Measurements from ENCODE around the gene EXOC6.
A peak's percentile ranks its signal among the peaks of the same experiment; 100 is the strongest.
"Not testable (repeated sequence)": the region's sequence is repeated elsewhere in the genome, so short reads cannot be mapped to it uniquely, and the experiment has no call there.

EXOC6 gene

DNA sequence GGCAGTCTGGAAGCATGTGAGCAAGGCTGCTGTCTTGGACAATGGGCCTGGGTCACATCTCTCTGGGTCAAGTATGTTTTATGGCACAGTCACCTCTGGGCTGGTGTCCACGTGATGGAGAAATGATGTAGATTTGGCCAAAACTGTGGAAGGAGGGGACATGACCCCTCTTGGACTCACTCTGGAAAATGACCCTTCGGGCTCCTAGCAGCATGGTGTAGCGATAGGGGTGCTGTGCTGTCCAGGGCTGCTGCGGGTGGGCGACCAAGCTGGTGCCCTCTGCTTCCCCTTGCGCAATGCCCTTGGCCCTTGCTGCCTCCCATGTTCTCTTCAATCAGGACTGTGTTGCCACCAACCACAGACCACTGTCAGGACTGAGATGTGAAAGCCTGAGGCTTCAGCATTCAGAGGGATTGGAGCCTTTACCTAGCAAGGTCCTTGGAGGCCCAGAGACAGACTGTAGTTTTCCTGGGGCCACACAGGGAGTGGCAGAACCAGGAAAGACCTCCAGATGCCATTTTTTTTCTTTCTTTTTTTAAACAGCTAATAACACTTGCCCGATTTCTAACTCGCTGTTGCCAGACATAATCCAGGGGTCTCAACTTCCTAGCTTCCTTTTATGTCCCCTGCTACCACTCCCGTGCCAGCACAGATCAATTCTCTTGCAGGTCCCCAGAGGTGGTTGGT is 231.5 kb downstream of the EXOC6 start:
- DNase-seq (ENCODE audit: low read depth) = no peak

DNA sequence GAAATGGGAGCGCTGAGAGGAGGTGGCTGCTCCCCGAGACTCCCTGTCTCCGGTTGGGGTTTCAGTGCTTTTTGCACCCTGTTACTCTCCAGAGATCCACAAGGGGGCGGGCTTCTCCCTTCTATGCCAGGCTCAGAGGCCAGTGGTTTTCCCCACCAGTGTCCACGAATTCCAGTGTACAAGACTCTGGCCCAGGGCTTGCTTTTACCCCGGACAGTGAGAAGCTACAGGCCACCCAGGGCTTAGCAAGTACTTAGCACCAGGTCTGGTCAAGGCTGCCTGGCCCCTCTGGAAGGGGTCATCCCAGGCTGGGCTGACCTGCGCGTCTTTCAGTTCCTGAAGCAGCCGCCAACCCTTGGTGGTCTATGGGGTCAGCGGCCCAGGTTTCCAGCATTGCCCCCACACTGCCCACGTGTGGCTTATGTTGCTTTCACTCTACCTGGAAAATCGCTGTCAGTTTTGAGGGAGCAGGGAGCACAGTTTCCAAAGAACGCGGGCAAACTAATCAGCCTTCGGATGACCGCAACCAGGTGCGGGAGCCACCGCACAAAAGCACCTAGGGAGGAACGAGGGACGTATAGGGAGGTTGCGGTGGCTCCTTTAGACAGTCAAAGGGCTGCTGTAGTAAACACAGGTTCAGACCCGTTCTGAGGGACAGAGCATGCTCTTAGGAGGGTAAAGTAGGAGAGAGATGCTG is 232.2 kb downstream of the EXOC6 start:
- DNase-seq (ENCODE audit: low read depth) = peak; percentile 8

DNA sequence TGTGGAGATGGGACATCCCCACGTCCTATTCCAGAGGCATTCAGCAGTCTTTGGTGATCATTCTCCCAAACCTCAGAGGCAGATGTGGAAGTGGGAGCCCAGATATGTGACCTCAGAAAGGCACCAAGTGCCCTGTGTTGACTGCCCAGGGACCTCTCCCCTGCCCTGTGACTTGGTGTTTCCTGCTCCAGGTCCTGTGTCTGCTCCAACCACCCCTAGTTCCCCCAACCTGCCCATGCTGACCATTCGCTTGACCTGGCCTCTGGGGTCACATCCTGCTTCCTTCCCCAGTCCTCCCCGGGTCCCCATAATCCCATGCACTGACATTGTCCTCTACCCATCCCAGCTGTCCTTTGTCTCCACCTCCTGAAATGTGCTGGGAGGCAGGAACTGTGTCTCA is 233.0 kb downstream of the EXOC6 start:
- DNase-seq (ENCODE audit: low read depth) = no peak

DNA sequence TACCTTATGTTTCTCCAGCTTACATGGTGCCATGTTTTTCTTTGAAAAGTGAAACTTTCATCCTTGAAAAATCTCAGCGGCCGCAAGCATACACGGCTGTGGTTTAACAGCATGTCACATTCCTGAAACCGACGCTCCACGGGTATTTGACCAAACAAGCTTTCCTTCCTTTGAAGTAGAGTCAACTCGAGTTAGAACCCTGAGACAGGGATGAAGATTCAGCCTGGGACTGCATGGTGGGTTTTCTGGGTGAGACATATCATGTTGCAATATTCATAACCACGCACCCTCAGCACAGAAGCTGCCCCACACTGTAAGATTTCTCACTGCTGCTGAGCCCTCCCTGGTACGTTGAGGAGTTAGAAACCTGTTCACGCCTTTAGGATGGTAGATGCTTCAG is 233.5 kb downstream of the EXOC6 start:
- DNase-seq (ENCODE audit: low read depth) = no peak

DNA sequence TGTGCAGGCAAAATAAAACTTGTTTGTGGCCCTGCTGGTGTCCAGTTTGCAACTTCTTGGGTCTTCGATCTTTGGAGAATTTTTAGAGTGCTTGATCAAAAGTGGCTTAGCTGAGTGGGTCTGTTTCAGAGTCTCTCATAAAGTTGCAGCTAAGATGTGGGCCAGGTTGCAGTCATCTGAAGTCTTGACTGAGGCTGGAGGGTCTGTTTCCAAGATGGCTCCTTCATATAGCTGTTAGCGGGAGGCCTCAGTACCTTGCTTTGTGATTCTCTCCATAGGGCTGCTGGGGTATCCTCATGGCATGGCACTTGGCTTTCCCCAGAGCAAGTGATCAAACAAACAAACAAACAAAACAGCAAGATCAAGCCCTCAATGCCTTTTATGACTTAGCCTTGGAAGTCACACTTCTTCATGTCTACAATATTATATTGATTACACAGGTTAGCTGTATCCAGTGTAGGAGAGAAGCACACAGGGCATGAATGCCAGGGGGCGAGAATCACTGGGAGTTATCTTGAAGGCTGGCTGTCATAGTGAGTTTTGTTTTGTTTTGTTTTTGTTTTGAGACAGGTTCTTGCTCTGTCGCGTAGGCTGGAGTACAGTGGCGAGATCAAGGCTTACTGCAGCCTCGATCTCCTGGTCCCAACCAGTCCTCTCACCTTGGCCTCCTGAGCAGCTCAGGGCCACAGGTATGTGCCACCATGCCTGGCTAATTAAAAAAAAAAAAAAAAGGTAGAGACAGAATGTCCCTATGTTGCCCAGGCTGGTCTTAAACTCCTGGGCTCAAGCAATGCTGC is 235.6 kb downstream of the EXOC6 start:
- no peak for DNase-seq (ENCODE audit: low read depth)

DNA sequence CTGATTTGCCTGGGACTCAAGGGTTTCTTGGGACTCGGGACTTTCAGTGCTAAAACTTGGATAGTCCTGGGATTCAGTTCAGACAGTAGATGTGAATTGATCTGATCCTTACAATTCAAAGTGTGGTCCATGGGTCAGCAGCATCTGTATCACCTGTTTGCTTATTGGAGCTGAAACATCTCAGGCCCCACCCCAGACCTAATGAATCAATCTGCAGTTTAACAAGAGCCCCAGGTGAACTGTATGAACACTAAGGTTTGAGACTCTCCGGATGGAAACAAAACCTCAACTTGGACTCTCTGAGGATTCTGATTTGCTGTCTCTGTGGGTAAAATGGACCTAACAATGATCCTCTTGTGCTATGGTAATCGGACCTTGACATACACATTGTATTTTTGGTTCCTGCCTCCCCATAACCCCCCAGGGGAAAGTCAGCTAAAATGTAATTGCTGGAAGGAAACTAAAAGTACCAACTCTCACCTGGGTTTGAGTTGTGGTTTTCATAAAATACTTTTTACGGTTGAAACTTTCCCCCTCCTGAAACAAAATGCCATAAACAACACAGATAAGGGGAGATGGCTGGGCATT is 237.0 kb downstream of the EXOC6 start:
- no peak for DNase-seq (ENCODE audit: low read depth)

DNA sequence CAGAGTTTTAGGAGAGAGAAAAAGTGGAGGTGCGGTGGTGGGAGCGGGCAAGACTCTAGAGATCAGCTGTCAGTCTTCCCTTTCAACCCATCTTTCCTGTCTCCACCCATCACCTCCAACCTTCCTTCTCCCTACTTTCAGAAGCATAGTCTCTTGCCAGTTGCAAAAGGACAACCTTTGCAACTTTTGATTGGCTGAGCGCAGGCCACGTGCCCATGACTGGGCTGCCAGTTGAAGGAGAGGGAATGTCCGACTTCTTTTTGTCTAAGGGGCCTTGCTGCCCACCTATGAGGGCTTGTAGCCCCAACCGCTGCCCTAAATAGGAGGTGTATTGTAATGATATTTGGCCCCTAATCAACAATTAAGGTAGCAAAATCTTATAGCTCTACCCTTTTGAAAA is 238.0 kb downstream of the EXOC6 start:
- no peak for DNase-seq (ENCODE audit: low read depth)

DNA sequence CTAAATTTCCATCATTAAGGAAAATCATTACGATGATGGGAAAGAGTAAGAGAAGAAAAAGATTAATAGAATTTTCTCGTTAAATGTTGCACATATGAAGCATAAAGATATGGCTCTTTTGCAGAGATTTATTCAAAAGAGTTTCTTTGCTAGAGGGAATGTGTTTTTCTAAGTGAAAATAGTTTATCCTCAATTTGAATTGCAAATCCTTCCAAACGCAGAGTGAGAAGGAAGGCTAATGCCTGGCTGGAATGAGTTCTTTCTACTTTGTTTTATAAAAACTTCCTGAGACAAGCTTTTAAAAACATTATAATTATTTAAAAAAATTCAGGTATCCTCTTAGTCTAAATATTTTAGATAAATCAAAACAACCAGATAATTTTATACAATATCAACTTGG is 239.5 kb downstream of the EXOC6 start:
- DNase-seq (ENCODE audit: low read depth) = no peak

DNA sequence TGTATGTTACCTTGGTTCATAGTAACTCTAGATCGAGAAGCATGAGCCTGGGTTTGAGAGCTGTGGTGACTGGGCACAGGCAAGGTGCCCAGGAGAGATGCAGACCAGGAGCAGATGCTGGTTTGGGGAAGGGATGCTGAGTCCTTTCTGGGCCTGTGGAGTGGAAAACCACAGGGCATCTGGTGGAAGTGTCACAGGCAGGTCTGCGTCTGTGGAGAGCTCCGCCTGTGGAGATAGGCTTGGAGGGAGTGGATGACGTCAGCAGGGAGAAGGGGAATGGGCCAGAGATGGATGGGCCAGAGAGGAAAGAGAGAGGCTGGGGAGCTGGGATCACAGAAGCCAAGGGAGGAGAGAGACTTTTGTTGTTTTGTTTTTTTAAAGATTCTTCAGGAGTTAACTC is 240.1 kb downstream of the EXOC6 start:
- no peak for DNase-seq (ENCODE audit: low read depth)

DNA sequence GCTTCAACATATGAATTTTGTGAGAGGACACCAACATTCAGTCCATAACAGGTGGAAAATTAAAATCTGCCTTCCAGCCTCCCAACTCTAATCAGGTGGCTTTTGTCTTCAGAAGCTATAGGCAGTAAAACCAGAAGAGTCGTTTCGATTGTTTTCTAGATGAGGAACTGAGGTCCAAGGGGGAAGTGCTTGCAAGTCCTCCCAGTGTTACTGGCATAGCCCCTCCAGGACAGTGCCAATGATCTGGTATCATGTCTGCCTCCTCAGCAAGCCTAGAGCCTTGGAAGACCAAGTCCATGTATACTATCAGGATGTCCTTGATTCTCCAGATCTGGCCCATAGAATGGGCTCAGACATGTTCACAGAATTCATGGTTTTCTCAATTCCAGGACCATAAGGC is 242.3 kb downstream of the EXOC6 start:
- DNase-seq (ENCODE audit: low read depth) = no peak

DNA sequence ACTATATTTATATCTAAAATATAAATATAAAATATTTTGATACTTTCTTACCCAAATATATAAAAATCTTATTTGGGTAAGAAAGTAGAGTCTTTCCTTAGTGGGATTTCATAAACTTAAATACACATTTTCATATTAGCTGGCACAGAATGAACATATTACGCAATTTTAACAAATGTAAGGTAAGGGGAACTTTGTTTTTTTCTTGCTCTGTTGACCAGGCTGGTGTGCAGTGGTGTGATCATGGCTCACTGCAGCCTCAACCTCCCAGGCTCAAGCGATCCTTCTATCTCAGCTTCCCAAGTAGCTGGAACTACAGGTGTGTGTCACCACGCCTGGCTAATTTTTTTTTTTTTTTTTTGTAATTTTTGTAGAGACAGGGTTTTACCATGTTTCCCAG is 243.6 kb downstream of the EXOC6 start:
- no peak for DNase-seq (ENCODE audit: low read depth)

DNA sequence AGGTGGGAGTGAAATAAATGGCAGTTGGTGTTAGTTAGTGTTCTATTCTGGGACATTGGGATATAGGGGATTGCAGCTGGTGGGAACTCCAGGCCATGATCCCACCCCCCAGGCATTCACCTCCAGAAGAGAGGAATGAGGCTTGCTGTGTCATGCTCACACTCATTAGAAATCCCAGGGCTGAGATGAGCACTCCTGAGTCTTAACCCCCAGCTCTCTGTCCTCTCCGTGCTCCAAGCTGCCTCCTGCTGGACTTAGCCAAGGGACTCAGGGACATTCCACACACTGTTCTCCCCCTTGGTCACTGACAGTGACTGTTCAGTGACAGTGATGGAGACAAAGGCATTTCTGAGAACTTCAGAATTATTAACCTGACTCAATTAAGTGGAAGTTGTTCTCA is 246.9 kb downstream of the EXOC6 start:
- DNase-seq (ENCODE audit: low read depth) = no peak

DNA sequence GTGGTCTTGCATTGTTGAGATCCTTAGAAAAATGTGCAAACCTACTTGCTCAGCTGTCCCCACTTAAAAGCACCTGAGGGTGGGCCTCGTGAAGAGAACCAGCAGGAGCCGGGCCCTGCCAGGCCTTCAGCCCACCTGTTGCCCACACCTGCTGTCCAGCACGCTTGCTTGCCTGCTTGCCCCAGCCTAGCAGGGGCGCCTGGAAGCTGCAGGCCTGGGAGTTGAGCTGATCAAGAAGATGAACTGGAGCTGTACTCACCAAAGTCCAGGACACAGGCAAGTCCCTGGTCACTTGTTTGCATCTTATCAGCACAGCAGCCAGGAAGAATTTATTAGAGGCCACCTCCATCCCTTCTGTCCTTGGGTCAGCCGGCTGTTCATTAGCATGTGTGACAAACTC is 248.6 kb downstream of the EXOC6 start:
- no peak for DNase-seq (ENCODE audit: low read depth)

DNA sequence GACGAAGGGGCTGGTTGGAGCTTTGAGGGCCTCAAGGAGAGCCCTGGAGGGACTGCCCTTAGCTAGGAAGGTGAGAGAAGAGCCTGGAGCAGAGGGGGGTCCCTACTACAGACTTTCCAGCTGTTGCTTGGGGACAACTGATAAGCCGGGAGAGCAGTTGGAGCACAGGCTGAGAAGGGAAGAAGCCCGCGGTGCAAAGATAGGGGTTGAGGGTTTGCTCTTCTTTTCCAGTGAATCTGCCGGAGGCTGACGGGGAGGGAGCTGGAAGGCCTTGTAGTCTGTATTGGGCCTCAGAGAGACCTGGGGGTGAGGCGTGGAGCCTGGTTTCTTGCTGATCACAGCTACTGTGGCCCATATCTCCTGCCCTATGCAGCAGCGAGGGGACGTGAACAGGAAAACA is 249.1 kb downstream of the EXOC6 start:
- no peak for DNase-seq (ENCODE audit: low read depth)

DNA sequence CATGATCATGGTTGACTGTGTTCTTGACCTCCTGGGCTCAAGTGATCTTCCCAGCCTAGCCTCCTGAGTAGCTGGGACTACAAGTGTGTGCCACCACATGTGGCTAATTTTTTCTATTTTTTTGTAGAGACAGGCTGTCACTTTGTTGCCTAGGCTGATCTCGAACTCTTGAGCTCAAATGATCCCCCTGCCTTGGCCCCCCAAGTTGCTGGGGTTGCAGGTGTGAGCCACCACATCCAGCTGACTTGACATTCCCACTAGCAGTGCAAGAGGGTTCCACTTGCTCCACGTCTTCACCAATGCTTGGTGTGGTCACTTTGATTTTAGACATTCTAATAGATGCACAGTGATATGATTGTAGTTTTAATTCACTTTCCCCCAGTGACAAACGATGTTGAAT is 250.5 kb downstream of the EXOC6 start:
- no peak for DNase-seq (ENCODE audit: low read depth)

DNA sequence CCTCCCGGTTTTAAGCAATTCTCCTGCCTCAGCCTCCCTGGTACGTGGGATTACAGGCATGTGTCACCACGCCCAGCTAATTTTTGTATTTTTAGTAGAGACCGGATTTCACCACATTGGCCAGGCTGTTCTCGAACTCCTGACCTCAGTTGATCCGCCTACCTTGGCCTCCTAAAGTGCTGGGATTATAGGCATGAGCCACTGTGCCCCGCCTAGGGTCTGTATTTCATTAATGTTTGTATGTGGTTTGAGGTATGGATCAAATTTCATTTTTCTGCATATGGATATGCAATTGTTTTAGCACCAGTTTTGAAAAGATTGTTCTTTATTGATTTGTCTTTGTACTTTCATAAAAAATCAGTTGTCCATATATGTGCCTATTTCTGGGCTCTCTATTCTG is 251.3 kb downstream of the EXOC6 start:
- DNase-seq (ENCODE audit: low read depth) = no peak

DNA sequence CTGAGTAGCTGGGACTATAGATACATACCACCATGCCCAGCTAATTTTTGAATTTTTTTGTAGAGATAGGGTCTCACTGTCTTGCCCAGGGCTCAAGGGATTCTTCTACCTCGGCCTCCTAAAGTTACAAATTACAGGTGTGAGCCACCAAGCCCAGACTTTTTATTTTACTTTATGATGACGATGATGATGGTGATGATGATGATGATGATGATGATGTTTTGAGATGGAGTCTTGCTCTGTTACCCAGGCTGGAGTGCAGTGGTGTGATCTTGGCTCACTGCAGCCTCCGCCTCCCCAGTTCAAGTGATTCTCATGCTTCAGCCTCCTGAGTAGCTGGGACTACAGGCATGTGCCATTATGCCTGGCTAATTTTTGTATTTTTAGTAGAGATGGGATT is 252.8 kb downstream of the EXOC6 start:
- not testable (repeated sequence) for DNase-seq (ENCODE audit: low read depth)

DNA sequence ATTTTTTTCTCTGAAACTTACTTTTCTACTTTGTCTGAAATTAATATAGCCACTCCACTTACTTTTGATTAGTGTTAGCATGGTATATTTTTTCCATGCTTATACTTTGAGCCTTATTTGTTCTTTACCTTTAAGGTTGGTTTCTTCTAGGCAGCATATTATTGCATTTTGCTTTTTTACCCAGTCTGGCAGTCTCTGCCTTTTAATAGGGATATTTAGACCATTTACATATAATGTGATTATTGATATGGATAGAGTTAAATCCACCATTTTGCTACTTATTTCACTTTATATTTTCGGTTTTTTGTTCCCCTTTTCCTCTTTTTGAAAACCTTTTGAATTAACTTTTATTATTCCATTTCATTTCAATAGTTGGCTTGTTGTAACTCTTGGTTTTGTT is 255.6 kb downstream of the EXOC6 start:
- DNase-seq (ENCODE audit: low read depth) = no peak

DNA sequence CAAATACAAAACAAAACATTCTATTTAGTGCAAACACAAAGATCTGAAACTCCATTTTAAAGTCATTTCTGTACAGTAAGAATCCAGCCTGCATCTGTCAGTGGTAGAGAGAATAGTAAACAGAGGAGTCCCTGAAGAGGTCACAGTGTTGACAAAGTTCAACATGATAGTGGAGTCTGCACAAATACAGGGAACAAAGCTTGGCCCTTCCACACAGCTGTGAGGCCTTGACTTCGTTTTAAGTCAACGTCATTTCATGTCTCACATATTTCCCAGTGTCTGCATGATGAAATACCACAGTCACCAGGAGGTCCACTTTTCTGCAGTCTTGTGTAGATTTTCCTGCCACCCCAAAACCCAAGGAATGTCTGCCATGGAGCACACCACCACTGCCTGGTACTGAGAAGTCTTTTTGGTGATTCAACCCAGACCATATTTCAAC is 258.3 kb downstream of the EXOC6 start:
- no peak for DNase-seq (ENCODE audit: low read depth)
